ENCODE data around the gene LITAFD. TPM values are rescaled to one million over a fixed set of nuclear protein-coding genes. Genes with fewer than 3 reads are reported as not detected.

LITAFD gene
- total and polyA plus RNA-seq, 2 of the 4 experiments (the other 2 are of a cell fraction): not detected

DNA sequence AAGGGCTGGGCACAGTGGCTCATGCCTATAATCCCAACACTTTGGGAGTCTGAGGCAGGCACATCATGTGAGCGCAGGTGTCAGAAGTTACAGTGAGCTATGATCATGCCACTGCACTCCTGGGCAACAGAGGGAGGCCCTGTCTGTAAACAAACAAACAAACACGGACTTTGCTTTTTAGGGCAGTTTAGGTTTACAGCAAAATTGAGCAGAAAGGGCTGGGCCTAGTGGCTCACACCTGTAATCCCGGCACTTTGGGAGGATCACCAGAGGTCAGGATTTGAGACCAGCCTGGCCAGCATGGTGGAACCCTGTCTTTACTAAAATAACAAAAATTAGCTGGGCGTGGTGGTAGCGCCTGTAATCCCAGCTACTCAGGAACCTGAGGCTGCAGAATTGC is 10.1 kb upstream of the LITAFD start:
- no peak overlapping the region for H3K4me3 ChIP-seq (ENCODE audit: insufficient read depth, low read depth, low read length)
- POLR2A ChIA-PET (ENCODE audit: unreplicated experiment): no interaction called here
- no peak overlapping the region for H2BK5ac ChIP-seq (ENCODE audit: low read depth, low read length, poor library complexity, severe bottlenecking)
- no peaks in the 10 kb centered on the region for H3K27me3 ChIP-seq (ENCODE audit: control insufficient read depth, insufficient read depth, low read length)
- no peaks in the 10 kb centered on the region for H3K9me1 ChIP-seq (ENCODE audit: insufficient read depth, low read length)
- ATAC-seq (ENCODE audit: low read depth) (no peak), DNase-seq (no peak)
- no peak overlapping the region for H2AFZ ChIP-seq (replicated peaks; ENCODE audit: low read length, poor library complexity)
- H4K5ac ChIP-seq (ENCODE audit: low read depth, low read length): no peak overlapping the region
- H3K4me2 ChIP-seq (ENCODE audit: low read depth, low read length): no peak overlapping the region
- H3K18ac ChIP-seq (ENCODE audit: low read depth, low read length): no peak overlapping the region
- TF ChIP-seq FOS (IDR thresholded peaks at IDR 0.05; ENCODE audit: low read depth, low read length): no peak
- no peak for TF ChIP-seq RFX5 (IDR thresholded peaks at IDR 0.05; ENCODE audit: low read depth, low read length)
- no peak for TF ChIP-seq CEBPB (IDR thresholded peaks at IDR 0.05; ENCODE audit: low read depth, low read length)
- TF ChIP-seq MAFK (IDR thresholded peaks at IDR 0.05; ENCODE audit: low read depth, low read length): no peak
- no peak for TF ChIP-seq RCOR1 (IDR thresholded peaks at IDR 0.05; ENCODE audit: insufficient replicate concordance, low read length)
- no peak for TF ChIP-seq MXI1 (IDR thresholded peaks at IDR 0.05; ENCODE audit: borderline replicate concordance, low read depth, low read length)
- TF ChIP-seq SMC3 (IDR thresholded peaks at IDR 0.05; ENCODE audit: low read depth, low read length): no peak
- TF ChIP-seq, protein P1, sequence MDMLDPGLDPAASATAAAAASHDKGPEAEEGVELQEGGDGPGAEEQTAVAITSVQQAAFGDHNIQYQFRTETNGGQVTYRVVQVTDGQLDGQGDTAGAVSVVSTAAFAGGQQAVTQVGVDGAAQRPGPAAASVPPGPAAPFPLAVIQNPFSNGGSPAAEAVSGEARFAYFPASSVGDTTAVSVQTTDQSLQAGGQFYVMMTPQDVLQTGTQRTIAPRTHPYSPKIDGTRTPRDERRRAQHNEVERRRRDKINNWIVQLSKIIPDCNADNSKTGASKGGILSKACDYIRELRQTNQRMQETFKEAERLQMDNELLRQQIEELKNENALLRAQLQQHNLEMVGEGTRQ (IDR thresholded peaks at IDR 0.05; ENCODE audit: low read depth, low read length): no peak
- TF ChIP-seq NFE2L2 (IDR thresholded peaks at IDR 0.05; ENCODE audit: low read depth, low read length): no peak
- H3K79me1 ChIP-seq (ENCODE audit: low read depth in 1 of 2, low read length in 2 of 2): peaks cover 5 to 16% of the 10 kb centered on the region in 2 experiments
- no peak overlapping the region for H4K8ac ChIP-seq (ENCODE audit: low read depth in 2 of 2, low read length in 2 of 2)
- BruUV-seq (replicated peaks): no TSS peak
- no peak overlapping the region for H3K27ac ChIP-seq (ENCODE audit: insufficient read depth, low read length)
- intact Hi-C loops (cut with micrococcal nuclease): no loop called here
- in situ Hi-C loops (cut with MboI; ENCODE audit: low sequenced_read_pairs): no loop called here
- H2AK9ac ChIP-seq (replicated peaks; ENCODE audit: low read depth, low read length, poor library complexity): no peak overlapping the region
- H3K4me1 ChIP-seq (ENCODE audit: control insufficient read depth, insufficient read depth, low read length): peaks cover 1% of the 10 kb centered on the region; the same call in 1 of the 2 replicates
- H2AK5ac ChIP-seq (ENCODE audit: low read depth, low read length): no peak overlapping the region
- H3K36me3 ChIP-seq (ENCODE audit: control insufficient read depth, insufficient read depth, low read length): no peaks in the 10 kb centered on the region
- no peak overlapping the region for H3K23ac ChIP-seq (ENCODE audit: low read depth, low read length)
- peaks cover 6% of the 10 kb centered on the region; the same call in 1 of the 2 replicates for H4K20me1 ChIP-seq (ENCODE audit: insufficient read depth, low read length)
- no peak overlapping the region for H3K14ac ChIP-seq (replicated peaks; ENCODE audit: low read depth, low read length)
- H3K9me3 ChIP-seq (ENCODE audit: control insufficient read depth, insufficient read depth, low read length): no peaks in the 10 kb centered on the region
- no peak overlapping the region for H3K4ac ChIP-seq (ENCODE audit: low read depth, low read length)
- CTCF ChIA-PET: no interaction called here
- no peak overlapping the region for H3K9ac ChIP-seq (ENCODE audit: low read depth, low read length)
- H2BK120ac ChIP-seq (ENCODE audit: low read depth, low read length): no peak overlapping the region
- no peak overlapping the region for H3K56ac ChIP-seq (ENCODE audit: extremely low read depth, insufficient read depth, low read length)
- dilution Hi-C loops (cut with HindIII; ENCODE audit: low sequenced_read_pairs, unreplicated experiment): no loop called here
- 100% methylated on average over 2 of the region's 5 CpGs; no CpG with 5 or more reads in 1 of the 2 experiments for WGBS, 2 experiments (ENCODE audit: extremely low coverage in 2 of 2, insufficient read length in 1 of 2)
- no peak overlapping the region for H4K91ac ChIP-seq (ENCODE audit: insufficient read depth, low read depth, low read length)
- no peak overlapping the region for H2BK15ac ChIP-seq (ENCODE audit: low read depth, low read length)
- H2BK20ac ChIP-seq (ENCODE audit: low read depth, low read length): no peak overlapping the region
